ENCODE data around the gene GATAD2A.

DNA sequence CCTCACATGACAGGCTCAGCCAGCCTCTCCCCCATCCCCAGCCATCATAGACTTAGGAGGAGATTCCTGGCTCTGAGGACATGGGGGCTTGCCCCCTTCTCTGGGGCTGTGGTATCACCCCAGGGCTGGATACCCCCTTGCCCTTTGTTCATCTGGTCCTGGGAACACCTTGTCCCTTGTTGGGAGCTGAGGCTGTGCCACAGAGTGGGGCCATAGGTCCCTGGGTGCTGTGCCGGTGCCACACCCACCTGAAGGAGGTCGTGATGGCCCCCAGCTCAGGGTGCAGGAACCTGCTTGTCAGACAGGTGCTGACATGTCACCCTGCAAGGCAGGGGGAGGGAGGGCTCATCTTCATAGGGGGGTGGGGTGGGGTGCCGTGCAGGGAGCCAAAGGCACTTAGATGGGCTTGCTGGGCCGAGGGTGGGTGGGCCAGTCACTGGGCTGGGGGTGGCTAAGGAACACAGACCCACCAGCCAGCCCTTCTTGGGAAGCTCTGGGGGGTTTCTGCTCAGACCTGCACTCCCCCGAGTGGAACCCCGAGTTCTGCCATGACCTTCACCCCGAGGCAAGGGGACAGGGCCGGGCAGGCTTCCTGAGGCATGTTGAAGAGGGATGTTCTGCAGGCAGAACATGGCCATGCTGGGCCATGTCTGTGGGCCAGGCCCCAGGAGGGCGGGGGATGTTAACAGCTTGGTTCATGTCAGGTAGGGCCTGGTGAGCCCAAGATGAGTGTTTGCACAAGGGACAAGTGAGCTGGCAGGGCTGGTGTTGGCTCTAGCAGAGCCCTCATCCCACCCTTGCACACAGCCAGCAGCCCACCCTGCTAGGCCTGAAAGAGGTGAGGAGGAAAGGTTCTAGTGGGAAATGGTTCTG, 81.8 kb downstream of the GATAD2A start:
- TF ChIP-seq CTCF (conservative IDR thresholded peaks at IDR 0.05; ENCODE audit: low read length), result no peak
- no peak for TF ChIP-seq EZH2phosphoT487 (IDR thresholded peaks at IDR 0.05; ENCODE audit: borderline replicate concordance)

All from Loucy (cell line).